Posterior cingulate gyrus (tissue), 11 donors: Measurements from ENCODE around the gene SLC9A1.

Experiments
- DNase-seq, 10 donors: peaks; one replicate each; pipeline versions ENCODE4 v3.0.0 to v3.0.0-alpha.2; 2020 to 2021; ENCODE audit warnings: mixed read lengths in 3 of 10
- intact Hi-C: fragments of 100-400 bp; cut with DNase I; formaldehyde crosslinking; loops from one replicate; pipeline ENCODE4 v1.15.1; 2023

SLC9A1 gene

GRCh38 chr1:27087371-27088220 is 67.3 kb downstream of the SLC9A1 start:
- intact Hi-C loops, result no loop called here
- DNase-seq, result peak in 2 of 10 donors; percentile 52

- DNase-seq, result peak in 2 of 10 donors; percentile 3 to 10
- intact Hi-C loops, result no loop called here
Measured at GRCh38 chr1:27086628-27087027, 68.3 kb downstream of the SLC9A1 start.

GRCh38 chr1:27086026-27086425 is 68.9 kb downstream of the SLC9A1 start:
- peak in 2 of 10 donors; percentile 5 to 35 for DNase-seq
- intact Hi-C loops, result no loop called here

- DNase-seq, result peak in 1 of 10 donors; percentile 4
- intact Hi-C loops, result no loop called here
Measured at GRCh38 chr1:27084107-27084506, 70.8 kb downstream of the SLC9A1 start.

- DNase-seq, result peak in 1 of 10 donors; percentile 16
- intact Hi-C loops, result no loop called here
Measured at GRCh38 chr1:27077968-27078367, 77.0 kb downstream of the SLC9A1 start.

- intact Hi-C loops, result no loop called here
- DNase-seq, result no peak
Measured at GRCh38 chr1:27076803-27077202, 78.1 kb downstream of the SLC9A1 start.

- peak in 1 of 10 donors; percentile 20 for DNase-seq
- intact Hi-C loops, result no loop called here
Measured at GRCh38 chr1:27074175-27074780, 80.6 kb downstream of the SLC9A1 start.

- intact Hi-C loops, result no loop called here
- DNase-seq, result peak in 9 of 10 donors; percentile 26 to 96 (median 80)
Measured at GRCh38 chr1:27071049-27071416, 83.9 kb downstream of the SLC9A1 start.

- peak in 6 of 10 donors; percentile 28 to 86 (median 42) for DNase-seq
- intact Hi-C loops, result no loop called here
Measured at GRCh38 chr1:27070390-27071048, 84.4 kb downstream of the SLC9A1 start.

GRCh38 chr1:27068922-27069321 is 86.0 kb downstream of the SLC9A1 start:
- DNase-seq, result no peak
- intact Hi-C loops, result no loop called here

- DNase-seq, result peak in 1 of 10 donors; percentile 1
- intact Hi-C loops, result no loop called here
Measured at GRCh38 chr1:27065999-27066630, 88.8 kb downstream of the SLC9A1 start.

- DNase-seq, result no peak
- intact Hi-C loops, result no loop called here
Measured at GRCh38 chr1:27060891-27061290, 94.0 kb downstream of the SLC9A1 start.

- intact Hi-C loops, result no loop called here
- peak in 1 of 10 donors; percentile 66 for DNase-seq
Measured at GRCh38 chr1:27058966-27059669, 95.8 kb downstream of the SLC9A1 start.

GRCh38 chr1:27057801-27058625 is 96.9 kb downstream of the SLC9A1 start:
- peak in 9 of 10 donors; percentile 17 to 93 (median 58) for DNase-seq
- intact Hi-C loops, result no loop called here

GRCh38 chr1:27057389-27057788 is 97.5 kb downstream of the SLC9A1 start:
- intact Hi-C loops, result no loop called here
- no peak for DNase-seq

GRCh38 chr1:27053977-27054753 is 100.8 kb downstream of the SLC9A1 start:
- intact Hi-C loops, result no loop called here
- no peak for DNase-seq

GRCh38 chr1:27052527-27052926 is 102.4 kb downstream of the SLC9A1 start:
- DNase-seq, result no peak
- intact Hi-C loops, result no loop called here

GRCh38 chr1:27049607-27050006 is 105.3 kb downstream of the SLC9A1 start:
- DNase-seq, result no peak
- intact Hi-C loops, result no loop called here

- intact Hi-C loops, result no loop called here
- DNase-seq, result no peak
Measured at GRCh38 chr1:27049100-27049499, 105.8 kb downstream of the SLC9A1 start.
